BE2C (cell line): ENCODE measurements around the gene PYGB.

Experiments
- DNase-seq: peaks from one replicate; pipeline ENCODE4 v3.0.0-alpha.2; 2020
- H3K27me3 ChIP-seq: fragments of 250-450 bp; sonication (Bioruptor Pico); 2 replicates; pipeline ENCODE4 v1.5.1; 2020; ENCODE audit warnings: mild to moderate bottlenecking
- H3K36me3 ChIP-seq: fragments of 250-450 bp; sonication (Bioruptor Pico); 2 replicates; pipeline ENCODE4 v1.5.1; 2020; ENCODE audit warnings: mild to moderate bottlenecking
- H3K4me1 ChIP-seq: fragments of 250-450 bp; sonication (Bioruptor Pico); 2 replicates; pipeline ENCODE4 v1.5.1; 2020
- H3K4me3 ChIP-seq: 2 replicates; pipeline ENCODE4 v1.5.1; 2011; ENCODE audit warnings: low read depth, low read length
- H3K9me3 ChIP-seq: fragments of 250-450 bp; sonication (Bioruptor Pico); 2 replicates; pipeline ENCODE4 v1.5.1; 2020
- CTCF ChIP-seq: IDR thresholded peaks from 2 replicates; pipeline ENCODE4 v1.5.1; 2012; ENCODE audit warnings: mild to moderate bottlenecking, low read depth, low read length

PYGB gene

GRCh38 chr20:25247518-25247955, 348 bp upstream of the PYGB start:
- H3K4me1 ChIP-seq: peaks cover 16% of the 10 kb centered on the region
- DNase-seq: peak; percentile 60
- no peak for TF ChIP-seq CTCF

GRCh38 chr20:25248786-25249172, 894 bp downstream of the PYGB start:
- H3K36me3 ChIP-seq: peaks cover 3% of the 10 kb centered on the region; the same call in 1 of the 2 replicates
- H3K4me3 ChIP-seq: peak overlapping the region; percentile 85
- no peak for DNase-seq
- TF ChIP-seq CTCF: no peak
- peaks cover 27% of the 10 kb centered on the region for H3K4me1 ChIP-seq
- no peaks in the 10 kb centered on the region for H3K9me3 ChIP-seq
- H3K27me3 ChIP-seq: no peaks in the 10 kb centered on the region

More at GRCh38 chr20:25247518-25247955, 348 bp upstream of the PYGB start:
- Histone ChIP-seq H3K36me3 (no peaks in the 10 kb centered on the region; the same call in 1 of the 2 replicates), H3K27me3 (no peaks in the 10 kb centered on the region), H3K9me3 (no peaks in the 10 kb centered on the region), H3K4me3 (peak overlapping the region; percentile 72)

- peaks cover 29% of the 10 kb centered on the region for H3K4me1 ChIP-seq
- H3K4me3 ChIP-seq: peak overlapping the region; percentile 85
- no peaks in the 10 kb centered on the region for H3K9me3 ChIP-seq
- DNase-seq: no peak
- H3K27me3 ChIP-seq: no peaks in the 10 kb centered on the region
- peaks cover 3% of the 10 kb centered on the region; the same call in 1 of the 2 replicates for H3K36me3 ChIP-seq
- TF ChIP-seq CTCF: no peak
Observed at GRCh38 chr20:25249198-25249931, 1.5 kb downstream of the PYGB start.

- TF ChIP-seq CTCF: no peak
- H3K36me3 ChIP-seq: peaks cover 3% of the 10 kb centered on the region; the same call in 1 of the 2 replicates
- no peak for DNase-seq
- no peaks in the 10 kb centered on the region for H3K27me3 ChIP-seq
- no peak overlapping the region for H3K4me3 ChIP-seq
- H3K9me3 ChIP-seq: no peaks in the 10 kb centered on the region
- peaks cover 36% of the 10 kb centered on the region for H3K4me1 ChIP-seq
Observed at GRCh38 chr20:25250508-25250907, 2.6 kb downstream of the PYGB start.

GRCh38 chr20:25251019-25251418, 3.1 kb downstream of the PYGB start:
- H3K36me3 ChIP-seq: peaks cover 3% of the 10 kb centered on the region; the same call in 1 of the 2 replicates
- peaks cover 40% of the 10 kb centered on the region for H3K4me1 ChIP-seq
- H3K4me3 ChIP-seq: no peak overlapping the region
- H3K9me3 ChIP-seq: no peaks in the 10 kb centered on the region
- TF ChIP-seq CTCF: no peak
- DNase-seq: no peak
- H3K27me3 ChIP-seq: no peaks in the 10 kb centered on the region

GRCh38 chr20:25251558-25251957, 3.7 kb downstream of the PYGB start:
- H3K36me3 ChIP-seq: peaks cover 3% of the 10 kb centered on the region; the same call in 1 of the 2 replicates
- H3K4me1 ChIP-seq: peaks cover 37% of the 10 kb centered on the region

More at GRCh38 chr20:25251558-25251957, 3.7 kb downstream of the PYGB start:
- TF ChIP-seq CTCF: no peak
- H3K9me3 ChIP-seq: no peaks in the 10 kb centered on the region
- no peak for DNase-seq
- no peak overlapping the region for H3K4me3 ChIP-seq
- H3K27me3 ChIP-seq: no peaks in the 10 kb centered on the region
